Measurements from ENCODE around the gene NLGN1.

The NLGN1 gene

DNA sequence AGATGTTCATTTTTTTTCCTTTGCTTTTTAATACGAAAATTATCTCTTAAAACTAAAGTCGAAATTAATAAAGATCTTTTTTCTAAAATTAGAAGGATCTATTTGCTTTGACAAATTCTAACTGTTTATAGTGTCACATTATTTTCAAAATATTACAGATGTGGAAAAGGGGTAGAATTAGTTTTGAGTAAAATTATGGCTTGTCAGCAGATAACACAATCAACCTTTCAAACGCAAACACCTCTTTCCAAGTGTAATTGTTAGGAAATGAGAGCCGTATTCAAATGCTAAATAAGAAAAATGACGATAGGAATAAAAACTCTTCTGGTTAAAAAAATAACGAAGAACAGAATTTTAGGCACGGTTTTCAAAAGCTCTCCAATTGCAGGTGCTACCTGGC lies 704.7 kb downstream of the NLGN1 start:
- DNase-seq (ENCODE audit: low read depth): no peak
- H3K4me3 ChIP-seq (ENCODE audit: low read depth, low read length): no peak overlapping the region
- TF ChIP-seq, protein P1, sequence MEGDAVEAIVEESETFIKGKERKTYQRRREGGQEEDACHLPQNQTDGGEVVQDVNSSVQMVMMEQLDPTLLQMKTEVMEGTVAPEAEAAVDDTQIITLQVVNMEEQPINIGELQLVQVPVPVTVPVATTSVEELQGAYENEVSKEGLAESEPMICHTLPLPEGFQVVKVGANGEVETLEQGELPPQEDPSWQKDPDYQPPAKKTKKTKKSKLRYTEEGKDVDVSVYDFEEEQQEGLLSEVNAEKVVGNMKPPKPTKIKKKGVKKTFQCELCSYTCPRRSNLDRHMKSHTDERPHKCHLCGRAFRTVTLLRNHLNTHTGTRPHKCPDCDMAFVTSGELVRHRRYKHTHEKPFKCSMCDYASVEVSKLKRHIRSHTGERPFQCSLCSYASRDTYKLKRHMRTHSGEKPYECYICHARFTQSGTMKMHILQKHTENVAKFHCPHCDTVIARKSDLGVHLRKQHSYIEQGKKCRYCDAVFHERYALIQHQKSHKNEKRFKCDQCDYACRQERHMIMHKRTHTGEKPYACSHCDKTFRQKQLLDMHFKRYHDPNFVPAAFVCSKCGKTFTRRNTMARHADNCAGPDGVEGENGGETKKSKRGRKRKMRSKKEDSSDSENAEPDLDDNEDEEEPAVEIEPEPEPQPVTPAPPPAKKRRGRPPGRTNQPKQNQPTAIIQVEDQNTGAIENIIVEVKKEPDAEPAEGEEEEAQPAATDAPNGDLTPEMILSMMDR (IDR thresholded peaks at IDR 0.05; ENCODE audit: insufficient read depth, low read depth, low read length, missing control alignments): no peak

DNA sequence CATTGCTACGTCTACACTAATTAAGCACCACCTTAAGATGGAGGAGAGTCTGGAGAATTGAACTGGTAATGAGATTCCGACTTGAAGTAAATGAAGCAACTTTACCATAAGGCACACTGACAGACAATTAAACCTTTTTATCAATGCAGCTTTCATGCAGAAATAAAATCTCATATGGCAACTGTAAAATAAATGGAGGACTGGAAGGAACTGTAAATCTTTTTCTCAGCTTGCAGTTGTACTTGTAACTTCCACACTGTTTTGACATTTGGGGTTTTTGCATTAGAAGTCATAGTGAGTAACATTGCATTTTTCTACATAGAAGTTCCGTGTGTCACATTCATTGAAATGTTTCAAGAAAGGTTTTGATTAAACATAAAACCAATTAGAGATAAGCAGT lies 705.3 kb downstream of the NLGN1 start:
- no peak for DNase-seq (ENCODE audit: low read depth)
- no peak overlapping the region for H3K4me3 ChIP-seq (ENCODE audit: low read depth, low read length)
- TF ChIP-seq, protein P1 (IDR thresholded peaks at IDR 0.05; ENCODE audit: insufficient read depth, low read depth, low read length, missing control alignments): no peak

DNA sequence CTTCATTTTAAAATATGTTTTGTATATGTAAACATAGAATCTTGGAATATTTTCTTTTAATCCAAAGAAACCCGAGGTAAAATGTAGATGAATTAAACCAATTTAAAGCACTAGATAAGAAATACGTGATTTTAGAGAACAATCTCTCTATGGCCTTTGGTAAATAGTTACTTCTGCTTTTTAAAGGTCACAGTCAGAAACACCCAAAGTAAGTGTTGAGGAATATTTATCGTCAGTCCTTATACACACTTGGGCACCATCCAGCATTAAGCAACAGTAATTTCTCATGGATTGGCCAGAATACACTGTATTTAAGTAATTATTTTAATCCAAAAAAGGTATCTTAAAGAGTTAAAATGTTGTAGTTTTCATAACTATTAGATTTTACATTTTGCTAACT lies 713.2 kb downstream of the NLGN1 start:
- TF ChIP-seq, protein P1 (IDR thresholded peaks at IDR 0.05; ENCODE audit: insufficient read depth, low read depth, low read length, missing control alignments): no peak
- no peak for DNase-seq (ENCODE audit: low read depth)
- no peak overlapping the region for H3K4me3 ChIP-seq (ENCODE audit: low read depth, low read length)

DNA sequence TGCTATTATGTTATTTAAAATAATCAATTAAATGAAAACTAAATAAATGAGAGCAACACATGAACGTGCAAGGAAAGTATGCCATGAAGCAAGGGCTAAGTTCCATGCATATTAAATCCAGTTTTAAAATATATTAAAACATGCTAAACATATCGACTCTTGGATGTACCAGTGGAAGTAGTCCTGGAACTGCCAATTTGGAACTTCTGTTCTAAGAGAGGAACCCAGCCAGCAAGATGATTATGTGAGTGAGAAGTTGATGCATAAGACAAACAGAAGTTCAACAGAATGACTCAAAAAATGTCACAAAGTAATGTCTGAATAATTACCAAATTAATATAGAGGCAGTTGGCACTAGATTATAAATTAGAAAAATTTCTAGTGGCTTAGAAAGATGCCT lies 714.2 kb downstream of the NLGN1 start:
- TF ChIP-seq, protein P1 (IDR thresholded peaks at IDR 0.05; ENCODE audit: insufficient read depth, low read depth, low read length, missing control alignments): no peak
- no peak for DNase-seq (ENCODE audit: low read depth)
- H3K4me3 ChIP-seq (ENCODE audit: low read depth, low read length): no peak overlapping the region

DNA sequence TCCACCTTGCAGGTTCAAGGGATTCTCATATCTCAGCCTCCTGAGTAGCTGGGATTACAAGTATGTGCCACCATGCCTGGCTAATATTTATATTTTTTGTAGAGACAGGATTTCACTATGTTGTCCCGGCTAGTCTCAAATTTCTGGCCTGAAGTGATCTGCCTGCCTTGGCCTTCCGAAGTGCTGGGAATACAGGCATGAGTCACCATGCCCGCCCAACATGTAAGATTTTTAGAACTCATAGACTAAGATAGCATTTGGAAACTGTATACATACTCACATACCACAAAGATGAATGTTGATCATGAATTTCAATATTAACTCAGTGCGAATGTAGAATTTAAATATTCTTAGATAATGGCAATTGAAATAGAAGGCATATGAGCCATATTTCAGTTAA lies 718.9 kb downstream of the NLGN1 start:
- DNase-seq (ENCODE audit: low read depth): no peak
- H3K4me3 ChIP-seq (ENCODE audit: low read depth, low read length): no peak overlapping the region
- TF ChIP-seq, protein P1 (IDR thresholded peaks at IDR 0.05; ENCODE audit: insufficient read depth, low read depth, low read length, missing control alignments): no peak

DNA sequence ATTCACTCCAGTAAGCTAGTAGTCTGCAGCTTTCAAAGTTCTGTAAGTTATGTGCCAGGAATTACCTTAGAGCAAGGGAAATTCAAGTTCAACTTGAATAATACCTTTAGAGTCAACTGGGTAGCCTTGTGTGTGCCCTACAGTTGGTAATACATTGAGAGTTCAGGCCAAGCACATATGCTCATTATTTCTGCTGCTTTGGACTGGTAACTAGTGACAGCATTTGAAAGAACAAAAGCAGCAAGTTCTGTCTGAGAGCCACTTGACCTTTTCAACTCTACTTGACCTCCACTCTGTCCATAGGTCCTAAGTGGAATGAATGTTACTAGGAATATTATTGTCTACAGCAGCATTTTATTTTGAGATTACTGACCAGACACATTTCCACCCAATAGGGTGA lies 723.5 kb downstream of the NLGN1 start:
- DNase-seq (ENCODE audit: low read depth): no peak
- TF ChIP-seq, protein P1 (IDR thresholded peaks at IDR 0.05; ENCODE audit: insufficient read depth, low read depth, low read length, missing control alignments): no peak
- H3K4me3 ChIP-seq (ENCODE audit: low read depth, low read length): no peak overlapping the region

DNA sequence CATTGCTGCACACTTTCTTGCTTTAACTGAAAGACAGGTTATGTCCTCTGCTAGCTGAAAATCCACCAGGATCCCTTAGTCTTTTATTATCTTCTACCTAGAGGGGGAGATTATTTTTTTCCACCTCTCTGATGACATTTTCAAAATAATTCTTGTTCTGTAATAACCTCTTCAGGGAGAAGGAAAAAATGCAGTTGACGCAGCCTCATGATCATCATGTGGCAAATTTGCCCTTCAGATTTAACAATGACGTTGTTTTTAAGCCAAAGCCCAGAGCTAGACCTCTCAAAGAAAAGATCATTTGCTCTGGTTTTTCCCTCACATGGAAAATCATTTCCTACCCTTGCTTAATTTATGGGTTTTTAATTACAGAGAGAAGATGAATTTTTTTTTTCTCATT lies 724.9 kb downstream of the NLGN1 start:
- DNase-seq (ENCODE audit: low read depth): no peak
- H3K4me3 ChIP-seq (ENCODE audit: low read depth, low read length): no peak overlapping the region
- TF ChIP-seq, protein P1 (IDR thresholded peaks at IDR 0.05; ENCODE audit: insufficient read depth, low read depth, low read length, missing control alignments): no peak

Data from GM12865 (cell line).